H1 (cell line): ENCODE results near the gene MCM9. TPM values are rescaled to one million over a fixed set of nuclear protein-coding genes. Genes with fewer than 3 reads are reported as not detected.

Source experiments
- ASH2L ChIP-seq: fragments of 200-600, 300-600 bp; sonication (generic); IDR thresholded peaks from one replicate; pipeline ENCODE4 v1.7.1; 2017; ENCODE audit warnings: low read length
- ATF3 ChIP-seq: IDR thresholded peaks from 2 replicates; pipeline ENCODE4 v1.6.1; 2011; ENCODE audit warnings: low read depth, mild to moderate bottlenecking, low read length; ENCODE audit not compliant: insufficient read depth
- EGR1 ChIP-seq: IDR thresholded peaks from 2 replicates; pipeline ENCODE4 v1.6.1; 2011; ENCODE audit warnings: low read depth, low read length, borderline replicate concordance
- GABPA ChIP-seq: IDR thresholded peaks from 2 replicates; pipeline ENCODE4 v1.6.1; 2011; ENCODE audit warnings: mild to moderate bottlenecking, low read length, moderate library complexity, borderline replicate concordance; ENCODE audit not compliant: insufficient read depth
- JUN ChIP-seq: IDR thresholded peaks from 2 replicates; pipeline ENCODE4 v1.6.1; 2011; ENCODE audit warnings: low read depth, mild to moderate bottlenecking, improper control_type of control experiment, low read length
- KDM4A ChIP-seq: IDR thresholded peaks from one replicate; pipeline ENCODE4 v1.7.1; 2012; ENCODE audit warnings: low read depth, mild to moderate bottlenecking, moderate library complexity, low read length, inconsistent platforms; ENCODE audit not compliant: severe bottlenecking
- SIN3A ChIP-seq, 2 experiments: IDR thresholded peaks in 1 of 2; conservative IDR thresholded peaks in 1 of 2; 2 replicates each; pipeline ENCODE4 v1.6.1; 2011 to 2012; ENCODE audit warnings: low read length in 2 of 2, improper control_type of control experiment in 1 of 2, low read depth in 1 of 2, mild to moderate bottlenecking in 1 of 2
- SP1 ChIP-seq: IDR thresholded peaks from 2 replicates; pipeline ENCODE4 v1.6.1; 2011; ENCODE audit warnings: low read depth, low read length
- SRF ChIP-seq: IDR thresholded peaks from 2 replicates; pipeline ENCODE4 v1.6.1; 2011; ENCODE audit warnings: mild to moderate bottlenecking, low read depth, low read length, moderate library complexity
- polyA plus RNA-seq, 7 experiments: library from polyadenylated mRNA; depleted of rRNA in 3 of 7; stranded (reverse) in 5 of 7; unstranded in 2 of 7; fragments of >200 nt in 5 of 7; fragments of 200-250 nt in 2 of 7; gene quantifications; 1 replicate in 5 of 7; 2 replicates in 1 of 7; 4 replicates in 1 of 7; pipeline versions ENCODE4 v1.2.1 to v1.2.3, GENCODE V29; 2011 to 2013; ENCODE audit warnings: missing spikeins in 2 of 7, mixed read lengths in 2 of 7
- total RNA-seq: library from RNA; stranded (reverse); fragmentation: NEBNext Ultra II Directional; extraction: Animal tissue kit (Norgen Biotek cat#: 25700); gene quantifications from 2 replicates; pipeline ENCODE4 v1.2.1, GENCODE V29; 2021
- TF ChIP-seq, protein P1 (sequence below): fragments of 300-600 bp; sonication (generic); IDR thresholded peaks from 2 replicates; pipeline ENCODE4 v1.7.1; 2012; ENCODE audit warnings: low read length, moderate library complexity, mild to moderate bottlenecking, inconsistent platforms; ENCODE audit not compliant: insufficient replicate concordance

The MCM9 gene
- total and polyA plus RNA-seq, 2 of the 8 experiments (the other 6 are each of a cell fraction or from before 2014, with no cell fraction given) = 3.7 to 11.4 TPM

- TF ChIP-seq, protein P1, sequence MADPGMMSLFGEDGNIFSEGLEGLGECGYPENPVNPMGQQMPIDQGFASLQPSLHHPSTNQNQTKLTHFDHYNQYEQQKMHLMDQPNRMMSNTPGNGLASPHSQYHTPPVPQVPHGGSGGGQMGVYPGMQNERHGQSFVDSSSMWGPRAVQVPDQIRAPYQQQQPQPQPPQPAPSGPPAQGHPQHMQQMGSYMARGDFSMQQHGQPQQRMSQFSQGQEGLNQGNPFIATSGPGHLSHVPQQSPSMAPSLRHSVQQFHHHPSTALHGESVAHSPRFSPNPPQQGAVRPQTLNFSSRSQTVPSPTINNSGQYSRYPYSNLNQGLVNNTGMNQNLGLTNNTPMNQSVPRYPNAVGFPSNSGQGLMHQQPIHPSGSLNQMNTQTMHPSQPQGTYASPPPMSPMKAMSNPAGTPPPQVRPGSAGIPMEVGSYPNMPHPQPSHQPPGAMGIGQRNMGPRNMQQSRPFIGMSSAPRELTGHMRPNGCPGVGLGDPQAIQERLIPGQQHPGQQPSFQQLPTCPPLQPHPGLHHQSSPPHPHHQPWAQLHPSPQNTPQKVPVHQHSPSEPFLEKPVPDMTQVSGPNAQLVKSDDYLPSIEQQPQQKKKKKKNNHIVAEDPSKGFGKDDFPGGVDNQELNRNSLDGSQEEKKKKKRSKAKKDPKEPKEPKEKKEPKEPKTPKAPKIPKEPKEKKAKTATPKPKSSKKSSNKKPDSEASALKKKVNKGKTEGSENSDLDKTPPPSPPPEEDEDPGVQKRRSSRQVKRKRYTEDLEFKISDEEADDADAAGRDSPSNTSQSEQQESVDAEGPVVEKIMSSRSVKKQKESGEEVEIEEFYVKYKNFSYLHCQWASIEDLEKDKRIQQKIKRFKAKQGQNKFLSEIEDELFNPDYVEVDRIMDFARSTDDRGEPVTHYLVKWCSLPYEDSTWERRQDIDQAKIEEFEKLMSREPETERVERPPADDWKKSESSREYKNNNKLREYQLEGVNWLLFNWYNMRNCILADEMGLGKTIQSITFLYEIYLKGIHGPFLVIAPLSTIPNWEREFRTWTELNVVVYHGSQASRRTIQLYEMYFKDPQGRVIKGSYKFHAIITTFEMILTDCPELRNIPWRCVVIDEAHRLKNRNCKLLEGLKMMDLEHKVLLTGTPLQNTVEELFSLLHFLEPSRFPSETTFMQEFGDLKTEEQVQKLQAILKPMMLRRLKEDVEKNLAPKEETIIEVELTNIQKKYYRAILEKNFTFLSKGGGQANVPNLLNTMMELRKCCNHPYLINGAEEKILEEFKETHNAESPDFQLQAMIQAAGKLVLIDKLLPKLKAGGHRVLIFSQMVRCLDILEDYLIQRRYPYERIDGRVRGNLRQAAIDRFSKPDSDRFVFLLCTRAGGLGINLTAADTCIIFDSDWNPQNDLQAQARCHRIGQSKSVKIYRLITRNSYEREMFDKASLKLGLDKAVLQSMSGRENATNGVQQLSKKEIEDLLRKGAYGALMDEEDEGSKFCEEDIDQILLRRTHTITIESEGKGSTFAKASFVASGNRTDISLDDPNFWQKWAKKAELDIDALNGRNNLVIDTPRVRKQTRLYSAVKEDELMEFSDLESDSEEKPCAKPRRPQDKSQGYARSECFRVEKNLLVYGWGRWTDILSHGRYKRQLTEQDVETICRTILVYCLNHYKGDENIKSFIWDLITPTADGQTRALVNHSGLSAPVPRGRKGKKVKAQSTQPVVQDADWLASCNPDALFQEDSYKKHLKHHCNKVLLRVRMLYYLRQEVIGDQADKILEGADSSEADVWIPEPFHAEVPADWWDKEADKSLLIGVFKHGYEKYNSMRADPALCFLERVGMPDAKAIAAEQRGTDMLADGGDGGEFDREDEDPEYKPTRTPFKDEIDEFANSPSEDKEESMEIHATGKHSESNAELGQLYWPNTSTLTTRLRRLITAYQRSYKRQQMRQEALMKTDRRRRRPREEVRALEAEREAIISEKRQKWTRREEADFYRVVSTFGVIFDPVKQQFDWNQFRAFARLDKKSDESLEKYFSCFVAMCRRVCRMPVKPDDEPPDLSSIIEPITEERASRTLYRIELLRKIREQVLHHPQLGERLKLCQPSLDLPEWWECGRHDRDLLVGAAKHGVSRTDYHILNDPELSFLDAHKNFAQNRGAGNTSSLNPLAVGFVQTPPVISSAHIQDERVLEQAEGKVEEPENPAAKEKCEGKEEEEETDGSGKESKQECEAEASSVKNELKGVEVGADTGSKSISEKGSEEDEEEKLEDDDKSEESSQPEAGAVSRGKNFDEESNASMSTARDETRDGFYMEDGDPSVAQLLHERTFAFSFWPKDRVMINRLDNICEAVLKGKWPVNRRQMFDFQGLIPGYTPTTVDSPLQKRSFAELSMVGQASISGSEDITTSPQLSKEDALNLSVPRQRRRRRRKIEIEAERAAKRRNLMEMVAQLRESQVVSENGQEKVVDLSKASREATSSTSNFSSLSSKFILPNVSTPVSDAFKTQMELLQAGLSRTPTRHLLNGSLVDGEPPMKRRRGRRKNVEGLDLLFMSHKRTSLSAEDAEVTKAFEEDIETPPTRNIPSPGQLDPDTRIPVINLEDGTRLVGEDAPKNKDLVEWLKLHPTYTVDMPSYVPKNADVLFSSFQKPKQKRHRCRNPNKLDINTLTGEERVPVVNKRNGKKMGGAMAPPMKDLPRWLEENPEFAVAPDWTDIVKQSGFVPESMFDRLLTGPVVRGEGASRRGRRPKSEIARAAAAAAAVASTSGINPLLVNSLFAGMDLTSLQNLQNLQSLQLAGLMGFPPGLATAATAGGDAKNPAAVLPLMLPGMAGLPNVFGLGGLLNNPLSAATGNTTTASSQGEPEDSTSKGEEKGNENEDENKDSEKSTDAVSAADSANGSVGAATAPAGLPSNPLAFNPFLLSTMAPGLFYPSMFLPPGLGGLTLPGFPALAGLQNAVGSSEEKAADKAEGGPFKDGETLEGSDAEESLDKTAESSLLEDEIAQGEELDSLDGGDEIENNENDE = no peak
- no peak for TF ChIP-seq SIN3A (conservative IDR thresholded peaks at IDR 0.05 in 1 of 2, IDR thresholded peaks at IDR 0.05 in 1 of 2; ENCODE audit: low read depth in 1 of 2, low read length in 2 of 2)
- no peak for TF ChIP-seq EGR1
- TF ChIP-seq KDM4A = no peak
- no peak for TF ChIP-seq JUN
- TF ChIP-seq GABPA = no peak
- no peak for TF ChIP-seq SRF
- no peak for TF ChIP-seq ATF3
- TF ChIP-seq SP1 = no peak
- no peak for TF ChIP-seq ASH2L
Measured at GRCh38 chr6:118800394-118801071, 134.4 kb downstream of the MCM9 start (continued).
